AG09309 (cell line): ENCODE data around the gene FSD1L.

Experiments used
- DNase-seq: peaks from one replicate; pipeline ENCODE4 v3.0.0-alpha.2; 2010; ENCODE audit warnings: low read depth
- H3K4me3 ChIP-seq: 2 replicates; pipeline ENCODE4 v1.5.1; 2011; ENCODE audit warnings: mild to moderate bottlenecking, low read depth, low read length, moderate library complexity; ENCODE audit not compliant: control insufficient read depth
- CTCF ChIP-seq: IDR thresholded peaks from 2 replicates; pipeline ENCODE4 v1.5.1; 2011; ENCODE audit warnings: mild to moderate bottlenecking, low read depth, low read length, inconsistent platforms; ENCODE audit not compliant: insufficient read depth, control insufficient read depth; ENCODE audit errors: missing control alignments

The FSD1L gene

DNA sequence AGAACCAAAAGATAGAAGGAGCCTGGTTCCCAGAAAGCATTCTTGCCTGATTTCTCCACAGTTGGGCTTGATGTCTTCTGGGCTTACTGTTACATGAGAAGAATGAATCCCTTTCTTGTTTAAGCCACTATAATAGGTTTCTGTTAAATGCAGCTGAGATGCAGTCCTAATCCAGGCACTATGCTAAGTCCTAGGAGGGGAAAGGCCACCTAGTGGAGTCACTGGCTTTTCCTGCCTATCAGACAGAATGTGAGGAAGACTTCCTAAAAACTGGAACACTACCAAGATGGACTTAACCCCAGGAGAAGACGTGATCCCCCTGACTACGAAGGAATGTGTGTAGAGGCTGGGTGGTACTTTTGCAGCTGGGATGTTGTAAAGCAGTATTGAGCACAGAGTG, 34.3 kb upstream of the FSD1L start:
- H3K4me3 ChIP-seq: no peak overlapping the region
- peak; percentile 60 for TF ChIP-seq CTCF
- no peak for DNase-seq

- no peak for DNase-seq
- TF ChIP-seq CTCF: peak; percentile 77
- no peak overlapping the region for H3K4me3 ChIP-seq
Observed at GRCh38 chr9:105414947-105415661, 32.7 kb upstream of the FSD1L start.

- no peak overlapping the region for H3K4me3 ChIP-seq
- no peak for DNase-seq
Observed at GRCh38 chr9:105415662-105415980, 32.2 kb upstream of the FSD1L start.

DNA sequence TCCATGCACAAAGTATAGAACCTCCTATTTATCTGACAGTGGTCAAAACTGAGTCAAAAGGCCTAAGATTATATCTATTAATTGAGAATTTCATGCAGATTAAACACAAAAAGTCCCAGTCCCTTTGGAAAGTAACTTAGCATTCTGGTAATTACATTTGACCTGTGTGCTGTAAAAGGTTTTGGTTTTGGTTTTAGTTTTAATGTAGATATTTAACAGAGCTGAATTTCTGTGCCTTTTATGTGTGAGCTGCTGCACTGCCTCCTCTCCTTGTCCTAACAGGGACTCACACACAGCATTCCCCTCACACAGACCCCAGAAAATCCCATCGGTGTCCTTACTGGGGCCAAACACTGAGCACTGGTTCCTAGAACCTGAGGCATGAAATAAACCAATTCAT, 31.0 kb upstream of the FSD1L start:
- no peak overlapping the region for H3K4me3 ChIP-seq
- no peak for DNase-seq
- no peak for TF ChIP-seq CTCF

More at GRCh38 chr9:105415662-105415980, 32.2 kb upstream of the FSD1L start:
- no peak for TF ChIP-seq CTCF

DNA sequence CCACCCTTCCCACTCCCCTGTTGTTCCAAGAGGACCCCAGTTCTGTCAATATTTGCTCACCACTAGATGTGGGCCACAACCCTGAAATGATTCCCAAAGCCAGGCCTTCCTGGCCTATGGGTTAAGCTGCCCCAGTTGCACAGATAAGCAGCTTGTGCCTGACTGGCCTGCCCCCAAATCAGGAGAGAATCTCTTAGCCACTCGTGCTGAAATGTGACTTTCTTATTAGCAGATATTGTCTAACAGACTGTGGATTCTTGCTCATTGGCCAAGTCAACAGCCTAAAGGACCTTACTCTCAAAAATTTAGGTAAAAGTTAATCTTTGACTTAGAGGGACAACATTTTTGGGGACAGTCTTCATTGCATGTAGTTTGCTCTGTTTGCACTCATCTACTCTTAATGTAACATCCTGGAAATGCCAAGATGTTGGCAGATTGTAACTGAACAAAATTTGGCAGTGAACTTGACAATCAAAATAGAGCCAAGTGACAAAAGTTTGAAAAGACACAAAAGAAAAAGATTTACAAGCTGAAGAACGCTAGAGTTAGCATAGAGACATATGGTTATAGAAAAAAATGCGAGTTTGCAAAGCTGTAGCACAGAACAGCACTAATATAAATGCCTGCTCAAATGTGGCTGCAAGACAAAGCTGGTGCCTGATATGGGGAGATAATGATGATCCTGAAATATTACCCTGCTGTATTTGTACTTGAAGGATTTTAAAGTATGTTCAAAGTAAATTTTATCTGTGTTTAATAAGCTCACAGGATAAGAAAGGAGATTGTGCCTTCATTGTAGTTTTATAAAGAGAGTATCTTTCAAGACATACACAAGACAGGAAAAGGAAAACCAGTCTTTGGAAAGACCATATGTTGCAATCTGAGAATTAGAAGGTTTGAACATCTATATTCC, 29.0 kb upstream of the FSD1L start:
- no peak for DNase-seq
- no peak for TF ChIP-seq CTCF

GRCh38 chr9:105419816-105420597, 27.8 kb upstream of the FSD1L start:
- DNase-seq: no peak

More for the DNA sequence above, 29.0 kb upstream of the FSD1L start:
- no peak overlapping the region for H3K4me3 ChIP-seq

More at GRCh38 chr9:105419816-105420597, 27.8 kb upstream of the FSD1L start:
- no peak for TF ChIP-seq CTCF
- H3K4me3 ChIP-seq: no peak overlapping the region
